Activated CD4-positive, alpha-beta T cell treated with anti-CD3 and anti-CD28 coated beads, Interleukin-2, amount 10 ng/mL, durations not matched to agents 7 days and 5 days (primary cell): ENCODE data around the gene CLMN. TPM values are rescaled to one million over a fixed set of nuclear protein-coding genes. Genes with fewer than 3 reads are reported as not detected.

ENCODE experiments used
- CTCF ChIA-PET: fragments of 350-600 bp; sonication (Branson Sonifier 250); formaldehyde crosslinking; loops from one replicate; lab custom pipeline; 2021; ENCODE audit warnings: antibody characterized with exemption; lab: Charles Lee
- POLR2A ChIA-PET: fragments of 350-600 bp; sonication (Branson Sonifier 250); formaldehyde crosslinking; loops from one replicate; lab custom pipeline; 2021; ENCODE audit warnings: antibody characterized with exemption; lab: Charles Lee
- DNase-seq: peaks from one replicate; pipeline ENCODE4 v3.0.0-alpha.2; 2020
- H3K27ac Mint-ChIP-seq: one replicate; pipeline ENCODE4 v1.8.0; 2021; ENCODE audit warnings: mild to moderate bottlenecking, moderate library complexity, mixed read lengths
- H3K27me3 Mint-ChIP-seq: one replicate; pipeline ENCODE4 v1.8.0; 2021; ENCODE audit warnings: mixed read lengths
- H3K36me3 Mint-ChIP-seq: one replicate; pipeline ENCODE4 v1.8.0; 2021; ENCODE audit warnings: low read depth, mixed read lengths
- H3K4me1 Mint-ChIP-seq: one replicate; pipeline ENCODE4 v1.8.0; 2021; ENCODE audit warnings: mixed read lengths
- H3K4me3 Mint-ChIP-seq: one replicate; pipeline ENCODE4 v1.8.0; 2021; ENCODE audit warnings: mild to moderate bottlenecking, moderate library complexity, mixed read lengths
- H3K9me3 Mint-ChIP-seq: one replicate; pipeline ENCODE4 v1.8.0; 2021; ENCODE audit warnings: mixed read lengths
- total RNA-seq, 2 experiments: library from RNA; stranded (reverse); gene quantifications; one replicate each; pipeline ENCODE4 v1.2.3, GENCODE V29; 2021

The CLMN gene
- total RNA-seq, 2 experiments from 2014 or later, result 0.42 to 0.94 TPM

DNA sequence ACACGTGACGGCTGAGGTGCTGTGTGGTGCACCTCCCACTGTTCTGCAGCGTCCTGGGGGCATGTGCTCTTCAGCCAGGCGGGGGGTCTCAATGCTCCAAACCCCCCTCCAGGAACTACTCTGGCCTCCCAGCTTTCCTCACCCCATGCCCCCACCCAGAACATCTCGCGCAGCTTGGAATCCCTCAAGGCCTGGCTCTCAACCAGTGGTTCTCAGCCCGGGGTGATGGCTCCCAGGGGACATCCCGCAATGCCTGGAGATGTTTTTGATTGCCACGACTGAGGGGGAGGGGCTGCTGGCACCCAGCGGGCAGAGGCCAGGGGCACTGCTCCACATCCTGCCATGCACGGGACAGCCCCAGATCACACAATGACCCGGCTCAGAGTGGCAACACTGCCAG lies 83.5 kb downstream of the CLMN start:
- H3K9me3 Mint-ChIP-seq, result no peaks in the 10 kb centered on the region
- ChIA-PET CTCF (no interaction called here), POLR2A (no interaction called here)
- H3K36me3 Mint-ChIP-seq, result no peaks in the 10 kb centered on the region
- H3K27ac Mint-ChIP-seq, result no peak overlapping the region
- H3K4me3 Mint-ChIP-seq, result no peak overlapping the region
- H3K4me1 Mint-ChIP-seq, result no peaks in the 10 kb centered on the region
- no peak for DNase-seq
- no peaks in the 10 kb centered on the region for H3K27me3 Mint-ChIP-seq

DNA sequence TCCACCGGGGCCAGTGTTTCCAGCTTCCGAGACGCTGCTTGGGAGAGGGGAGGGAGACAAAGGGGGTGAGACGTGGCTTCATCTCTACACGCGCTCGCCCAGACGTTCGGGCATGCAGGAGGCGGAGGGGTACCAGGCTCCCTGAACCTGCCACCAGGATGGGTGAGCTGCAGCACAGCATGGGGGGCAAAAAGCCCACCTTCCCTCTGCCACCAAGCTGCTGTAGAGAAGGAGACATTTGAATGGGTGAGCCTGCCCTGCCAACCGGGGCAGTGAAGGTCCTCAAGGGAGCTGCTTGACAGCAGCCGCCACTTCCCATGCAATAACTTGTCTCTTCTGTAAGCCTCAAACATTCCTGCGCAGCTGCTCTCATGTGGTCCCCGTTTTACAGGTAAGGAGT lies 83.9 kb downstream of the CLMN start:
- POLR2A ChIA-PET, result no interaction called here
- no peaks in the 10 kb centered on the region for H3K27me3 Mint-ChIP-seq
- no peaks in the 10 kb centered on the region for H3K9me3 Mint-ChIP-seq
- CTCF ChIA-PET, result no interaction called here
- H3K4me1 Mint-ChIP-seq, result no peaks in the 10 kb centered on the region
- H3K27ac Mint-ChIP-seq, result no peak overlapping the region
- no peak overlapping the region for H3K4me3 Mint-ChIP-seq
- no peaks in the 10 kb centered on the region for H3K36me3 Mint-ChIP-seq
- no peak for DNase-seq

DNA sequence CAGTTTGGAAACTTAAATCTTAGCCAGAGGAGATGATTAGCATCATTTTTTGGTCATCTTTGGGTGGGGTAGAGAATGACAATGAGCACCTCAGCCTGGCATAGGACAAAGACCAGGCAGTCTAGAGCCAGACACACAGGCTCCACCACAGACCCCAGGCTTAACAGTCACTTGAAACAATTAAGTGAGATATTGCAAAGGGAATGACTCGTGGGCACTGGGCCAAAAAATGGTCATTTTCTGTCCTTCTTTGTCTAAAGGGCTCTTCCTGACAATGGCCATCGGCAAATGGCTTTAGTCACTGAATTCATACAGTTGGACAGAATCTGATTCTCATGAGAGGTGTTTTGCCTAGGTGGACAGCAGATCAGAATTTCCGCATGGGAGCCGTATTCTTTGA lies 84.4 kb downstream of the CLMN start:
- Mint-ChIP-seq H3K27me3 (no peaks in the 10 kb centered on the region), H3K36me3 (no peaks in the 10 kb centered on the region), H3K4me3 (no peak overlapping the region), H3K9me3 (no peaks in the 10 kb centered on the region), H3K4me1 (no peaks in the 10 kb centered on the region), H3K27ac (no peak overlapping the region)
- ChIA-PET POLR2A (no interaction called here), CTCF (no interaction called here)
- no peak for DNase-seq

DNA sequence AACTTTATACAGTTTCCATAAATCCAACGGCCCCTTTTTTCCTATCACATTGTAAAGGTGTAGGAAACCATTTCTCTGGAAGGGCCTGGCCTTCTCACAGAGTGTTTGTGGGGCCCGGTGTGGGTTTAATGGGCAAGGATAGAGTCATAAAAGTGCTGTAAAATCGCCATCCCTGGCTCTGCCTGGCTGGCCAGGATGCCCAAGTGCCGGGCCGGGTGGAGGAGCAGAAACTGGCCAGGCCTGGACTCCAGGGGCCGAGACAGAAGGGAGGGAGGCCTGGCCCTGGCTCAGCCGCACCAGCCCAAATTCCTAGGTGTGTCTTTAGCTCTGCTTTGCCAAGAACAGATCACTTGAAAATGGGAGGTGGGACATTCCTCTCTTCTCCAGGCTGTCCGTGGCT lies 85.3 kb downstream of the CLMN start:
- no peak for DNase-seq
- ChIA-PET CTCF (no interaction called here), POLR2A (no interaction called here)
- Mint-ChIP-seq H3K27me3 (no peaks in the 10 kb centered on the region), H3K4me1 (no peaks in the 10 kb centered on the region), H3K27ac (no peak overlapping the region), H3K4me3 (no peak overlapping the region), H3K36me3 (no peaks in the 10 kb centered on the region), H3K9me3 (no peaks in the 10 kb centered on the region)

DNA sequence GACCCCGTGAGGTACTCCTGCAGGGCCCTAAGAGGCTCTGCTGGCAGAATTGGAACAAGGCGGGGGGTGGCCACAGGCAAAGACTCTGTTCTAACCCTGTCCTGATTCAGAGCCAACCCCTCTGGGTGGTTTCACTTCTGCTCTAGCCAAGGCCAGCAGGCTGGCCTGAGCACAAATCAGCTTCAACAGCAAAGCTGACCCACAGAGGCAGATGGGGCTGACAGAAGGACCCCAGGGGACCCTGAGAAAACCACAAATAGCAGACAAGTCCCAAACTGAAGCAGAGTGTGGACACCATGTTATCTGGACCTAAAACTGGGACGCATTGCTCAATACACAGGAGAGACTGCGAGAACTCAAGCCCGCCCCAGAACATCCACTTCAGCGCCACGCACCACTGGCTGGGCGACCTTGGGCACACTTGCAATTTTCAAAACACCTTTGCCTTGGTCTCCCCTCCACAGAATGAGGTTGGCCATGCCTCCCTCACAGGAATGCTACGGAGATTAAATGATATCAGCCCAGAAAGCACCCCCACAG lies 85.9 kb downstream of the CLMN start:
- ChIA-PET CTCF (no interaction called here), POLR2A (no interaction called here)
- Mint-ChIP-seq H3K36me3 (no peaks in the 10 kb centered on the region), H3K27me3 (peaks cover 2% of the 10 kb centered on the region), H3K9me3 (no peaks in the 10 kb centered on the region), H3K27ac (no peak overlapping the region), H3K4me3 (no peak overlapping the region), H3K4me1 (no peaks in the 10 kb centered on the region)
- DNase-seq, result no peak

DNA sequence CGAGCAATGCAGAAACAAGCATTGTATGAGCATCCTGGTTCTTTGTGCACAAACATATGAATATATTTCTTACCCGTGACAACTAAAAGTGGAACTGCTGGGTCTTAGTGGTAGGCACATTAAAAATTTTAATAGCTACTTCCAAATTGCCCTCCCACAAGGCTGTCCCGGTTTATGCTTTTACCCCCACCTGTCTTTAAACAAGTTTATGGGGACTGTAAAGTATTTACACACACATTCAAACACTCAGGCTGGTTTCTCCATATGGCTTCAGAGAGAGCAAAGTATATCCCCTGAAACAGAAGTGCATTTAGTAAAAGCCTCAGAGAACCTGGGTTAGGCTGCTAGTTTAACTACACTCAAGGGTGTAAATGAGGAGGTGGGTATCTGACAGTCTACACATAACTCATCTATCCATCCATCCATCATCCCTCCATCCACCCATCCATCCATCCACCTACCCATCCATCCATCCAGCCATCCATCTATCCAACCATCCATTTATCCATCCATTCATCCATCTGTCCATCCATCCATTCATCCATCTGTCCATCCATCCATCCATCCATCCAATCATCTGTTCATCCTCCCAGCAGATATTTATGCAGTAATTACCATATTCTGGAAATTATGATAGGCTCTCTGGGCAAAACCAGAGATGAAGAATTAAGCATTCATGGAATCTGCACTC lies 86.7 kb downstream of the CLMN start:
- ChIA-PET CTCF (no interaction called here), POLR2A (no interaction called here)
- Mint-ChIP-seq H3K27me3 (peaks cover 2% of the 10 kb centered on the region), H3K27ac (no peak overlapping the region), H3K9me3 (no peaks in the 10 kb centered on the region), H3K36me3 (no peaks in the 10 kb centered on the region), H3K4me3 (no peak overlapping the region), H3K4me1 (no peaks in the 10 kb centered on the region)
- DNase-seq, result no peak

DNA sequence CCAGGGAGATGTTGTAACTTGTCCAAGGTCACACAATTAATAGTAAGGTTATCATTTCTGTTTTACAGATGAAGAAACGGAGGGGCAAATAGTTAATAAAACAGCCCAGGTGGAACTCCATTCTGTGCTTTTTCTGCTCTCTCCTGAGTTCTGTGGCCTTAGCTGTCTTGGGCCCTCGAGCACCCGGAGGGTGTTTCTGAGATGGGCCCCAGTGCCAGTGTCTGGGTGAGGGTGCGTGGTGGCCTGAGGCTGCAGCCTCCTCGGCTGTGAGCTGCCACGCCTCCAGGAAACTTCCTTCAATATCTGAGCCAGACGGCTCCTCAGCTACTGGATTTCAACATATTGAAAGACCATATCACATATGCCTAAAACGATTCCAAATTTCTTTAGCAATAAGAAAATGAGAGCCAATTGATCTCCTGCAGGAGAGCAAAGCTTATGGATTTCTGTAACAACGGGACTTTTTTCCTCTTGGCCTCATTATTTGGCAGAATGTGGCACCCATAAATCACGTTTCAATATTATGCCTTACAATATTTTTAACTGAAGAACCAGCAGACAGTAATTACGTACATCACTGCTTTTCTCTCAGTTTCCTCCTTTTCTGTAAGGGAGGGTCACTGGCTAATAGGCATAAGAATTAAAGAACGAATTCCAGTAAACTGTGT lies 87.6 kb downstream of the CLMN start:
- ChIA-PET POLR2A (no interaction called here), CTCF (no interaction called here)
- Mint-ChIP-seq H3K4me3 (no peak overlapping the region), H3K27me3 (peaks cover 2% of the 10 kb centered on the region), H3K27ac (no peak overlapping the region), H3K9me3 (no peaks in the 10 kb centered on the region), H3K36me3 (no peaks in the 10 kb centered on the region), H3K4me1 (no peaks in the 10 kb centered on the region)
- no peak for DNase-seq

DNA sequence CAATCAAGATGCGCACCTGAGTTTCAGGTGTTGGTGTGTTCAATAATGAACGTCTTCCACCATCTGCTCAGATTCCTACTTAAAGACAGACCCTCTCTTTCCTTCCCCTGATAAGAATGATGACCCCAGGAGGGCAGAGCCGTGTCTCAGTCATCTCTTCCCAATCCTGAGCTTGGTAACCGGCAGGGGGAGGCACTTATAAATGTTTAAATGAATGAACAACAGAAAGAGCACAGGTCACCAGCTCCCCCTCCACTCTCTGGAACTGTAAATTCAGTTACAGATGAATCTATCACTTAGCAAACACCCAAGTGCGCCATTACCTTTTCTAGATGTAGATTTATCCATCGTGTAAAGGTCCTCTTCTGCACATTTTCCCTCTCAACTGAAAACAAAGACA lies 90.0 kb downstream of the CLMN start:
- no peak overlapping the region for H3K4me3 Mint-ChIP-seq
- no peaks in the 10 kb centered on the region for H3K36me3 Mint-ChIP-seq
- peaks cover 2% of the 10 kb centered on the region for H3K27me3 Mint-ChIP-seq
- H3K4me1 Mint-ChIP-seq, result no peaks in the 10 kb centered on the region
- POLR2A ChIA-PET, result no interaction called here
- CTCF ChIA-PET, result no interaction called here
- no peaks in the 10 kb centered on the region for H3K9me3 Mint-ChIP-seq
- no peak for DNase-seq
- no peak overlapping the region for H3K27ac Mint-ChIP-seq

DNA sequence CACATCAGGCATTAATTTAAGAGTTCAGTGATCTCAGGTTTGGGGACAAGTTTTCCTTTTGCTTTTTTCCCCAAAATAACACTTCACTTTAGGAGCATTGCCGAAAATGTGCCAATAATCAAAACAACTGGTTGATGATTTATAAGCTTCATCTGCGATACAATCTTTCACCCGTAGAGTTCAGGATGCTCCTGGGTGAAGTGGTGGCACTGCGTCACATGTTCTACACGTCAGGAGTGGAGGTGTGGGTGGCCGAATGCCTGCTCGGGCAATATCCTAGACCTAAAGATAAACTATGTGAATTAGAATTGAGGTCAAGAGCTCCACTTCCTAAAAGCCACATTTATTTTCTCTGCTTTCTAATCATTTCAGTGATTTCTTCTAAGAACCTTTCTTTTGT lies 91.5 kb downstream of the CLMN start:
- CTCF ChIA-PET, result no interaction called here
- H3K36me3 Mint-ChIP-seq, result no peaks in the 10 kb centered on the region
- DNase-seq, result no peak
- no peaks in the 10 kb centered on the region for H3K9me3 Mint-ChIP-seq
- H3K27me3 Mint-ChIP-seq, result peaks cover 2% of the 10 kb centered on the region
- no peak overlapping the region for H3K27ac Mint-ChIP-seq
- POLR2A ChIA-PET, result no interaction called here
- H3K4me3 Mint-ChIP-seq, result no peak overlapping the region
- no peaks in the 10 kb centered on the region for H3K4me1 Mint-ChIP-seq

DNA sequence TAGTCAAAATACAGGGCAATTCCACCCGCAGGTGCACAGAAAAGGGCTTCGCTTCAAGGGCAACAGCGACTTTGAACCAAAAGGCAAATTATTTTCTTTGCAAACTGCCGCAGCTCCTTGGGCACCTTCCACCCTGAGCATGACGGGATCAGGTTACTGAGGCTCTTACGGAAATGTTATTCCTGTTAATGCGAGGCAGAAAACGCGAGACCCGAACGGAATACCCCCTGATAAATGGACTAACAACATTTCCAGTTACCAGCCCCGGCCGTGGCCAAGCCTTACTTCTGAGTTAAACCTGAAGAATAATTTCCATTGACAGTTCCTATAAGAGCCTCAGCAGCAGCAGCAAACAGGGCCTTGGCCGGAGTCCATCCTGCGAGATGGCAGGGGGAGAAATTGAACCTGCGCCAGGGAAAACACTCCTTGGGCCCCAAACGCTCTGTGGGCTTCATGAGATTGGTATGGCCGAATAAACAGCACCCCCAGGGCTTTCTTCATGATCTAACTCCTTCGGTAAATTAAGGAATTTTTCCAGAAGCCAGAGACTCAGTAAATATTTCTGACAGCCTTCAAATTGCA lies 92.3 kb downstream of the CLMN start:
- H3K27me3 Mint-ChIP-seq, result peaks cover 2% of the 10 kb centered on the region
- no peak overlapping the region for H3K27ac Mint-ChIP-seq
- H3K4me1 Mint-ChIP-seq, result no peaks in the 10 kb centered on the region
- CTCF ChIA-PET, result no interaction called here
- no peaks in the 10 kb centered on the region for H3K9me3 Mint-ChIP-seq
- H3K4me3 Mint-ChIP-seq, result no peak overlapping the region
- no peak for DNase-seq
- H3K36me3 Mint-ChIP-seq, result no peaks in the 10 kb centered on the region
- POLR2A ChIA-PET, result no interaction called here

DNA sequence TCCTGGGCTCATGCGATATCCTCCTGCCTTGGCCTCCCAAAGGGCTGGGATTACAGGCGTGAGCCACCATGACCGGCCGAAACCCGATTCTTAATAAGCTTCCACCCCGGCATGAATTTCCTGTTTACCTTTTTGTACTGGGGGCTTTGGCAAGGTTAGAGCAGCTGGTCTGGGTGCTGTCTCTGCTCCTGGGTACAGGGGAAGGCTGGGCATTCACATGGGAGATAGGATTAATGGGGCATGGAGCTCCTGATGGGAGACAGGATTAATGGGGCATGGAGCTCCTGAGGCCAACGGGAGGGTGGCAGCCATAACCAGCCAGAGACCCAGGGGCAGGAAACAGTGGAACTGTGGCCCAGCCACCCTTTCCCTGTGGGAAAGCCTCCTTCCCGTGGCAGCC lies 92.9 kb downstream of the CLMN start:
- CTCF ChIA-PET, result interaction anchor here (0.7 kb wide), 1 partner anchor 501 kb away, joined by 3 read pairs; no protein-coding TSS in a partner anchor
- DNase-seq, result no peak
- H3K27ac Mint-ChIP-seq, result no peak overlapping the region
- no peaks in the 10 kb centered on the region for H3K4me1 Mint-ChIP-seq
- H3K4me3 Mint-ChIP-seq, result no peak overlapping the region
- H3K27me3 Mint-ChIP-seq, result peaks cover 2% of the 10 kb centered on the region
- H3K9me3 Mint-ChIP-seq, result no peaks in the 10 kb centered on the region
- H3K36me3 Mint-ChIP-seq, result no peaks in the 10 kb centered on the region
- POLR2A ChIA-PET, result no interaction called here

DNA sequence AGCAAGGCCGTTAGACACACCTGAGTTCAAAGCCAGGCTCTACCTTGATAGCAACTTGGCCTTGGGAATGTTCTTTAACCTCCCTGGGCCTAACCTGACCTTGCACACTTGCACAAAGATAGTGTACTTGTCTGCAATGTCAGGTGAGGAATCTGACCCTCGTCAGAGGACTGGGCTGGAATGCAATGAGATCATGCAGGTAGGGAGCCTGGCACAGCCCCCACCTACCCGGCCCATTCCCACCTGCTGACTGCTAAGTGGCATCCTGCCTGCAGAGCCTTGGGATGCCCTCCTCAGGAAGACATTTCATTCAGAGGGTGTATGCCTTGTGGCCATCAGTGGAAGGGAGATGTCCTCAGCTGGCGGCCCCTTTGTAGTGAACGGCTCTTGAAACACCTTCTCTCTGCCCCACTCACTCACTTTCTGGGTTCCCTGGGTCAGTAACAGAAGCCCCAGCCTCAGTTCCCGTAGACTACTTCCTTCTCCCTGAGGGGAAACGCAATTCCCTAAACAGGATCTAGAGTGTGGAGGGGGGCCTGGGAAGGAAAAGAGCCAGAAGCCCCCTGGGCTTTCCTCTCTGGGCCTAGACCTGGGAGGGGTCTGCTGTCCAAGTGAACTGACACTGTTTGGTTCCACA lies 94.3 kb downstream of the CLMN start:
- no peaks in the 10 kb centered on the region for H3K4me1 Mint-ChIP-seq
- no peak for DNase-seq
- no peaks in the 10 kb centered on the region for H3K9me3 Mint-ChIP-seq
- peaks cover 2% of the 10 kb centered on the region for H3K27me3 Mint-ChIP-seq
- ChIA-PET CTCF (no interaction called here), POLR2A (no interaction called here)
- H3K4me3 Mint-ChIP-seq, result no peak overlapping the region
- no peak overlapping the region for H3K27ac Mint-ChIP-seq
- H3K36me3 Mint-ChIP-seq, result no peaks in the 10 kb centered on the region

DNA sequence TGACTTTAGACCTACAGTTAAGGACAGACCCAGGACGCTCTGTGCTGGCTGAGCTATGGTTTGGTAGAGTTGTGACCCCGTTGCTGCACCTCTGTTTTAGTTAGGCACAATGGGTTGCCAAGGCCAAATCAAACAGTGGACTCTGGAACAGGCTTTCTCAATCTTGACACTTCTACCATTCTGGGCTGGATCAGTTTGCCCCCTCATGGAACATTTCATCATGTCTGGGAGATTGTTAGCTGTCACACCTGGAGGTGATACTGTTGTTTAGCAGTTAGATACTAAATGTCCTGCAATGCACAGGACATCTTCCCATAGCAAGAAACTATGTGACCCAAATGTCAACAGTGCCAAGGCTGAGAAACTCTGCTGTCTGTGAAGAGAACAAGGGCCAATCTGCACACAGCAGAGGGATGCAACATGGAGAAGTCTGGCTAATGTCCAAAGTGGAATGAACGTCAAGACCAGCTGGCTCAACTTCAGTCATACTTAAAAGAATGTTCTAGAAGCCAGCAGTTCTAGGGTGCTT lies 96.8 kb downstream of the CLMN start:
- H3K4me1 Mint-ChIP-seq, result no peaks in the 10 kb centered on the region
- no peak overlapping the region for H3K27ac Mint-ChIP-seq
- no peak overlapping the region for H3K4me3 Mint-ChIP-seq
- H3K27me3 Mint-ChIP-seq, result no peaks in the 10 kb centered on the region
- no peak for DNase-seq
- H3K36me3 Mint-ChIP-seq, result no peaks in the 10 kb centered on the region
- ChIA-PET CTCF (no interaction called here), POLR2A (no interaction called here)
- no peaks in the 10 kb centered on the region for H3K9me3 Mint-ChIP-seq
